PC-9 (cell line): ENCODE measurements around the gene ILF2. TPM values are rescaled to one million over a fixed set of nuclear protein-coding genes. Genes with fewer than 3 reads are reported as not detected.

Experiments used
- BruUV-seq: library from RNA; stranded (reverse); fragments of 400-500 nt; replicated peaks from 2 replicates; lab custom pipeline; 2021; lab: Mats Ljungman, UMichigan
- CTCF ChIA-PET: fragments of 300-600 bp; sonication (Branson Sonifier 250); formaldehyde crosslinking; loops from one replicate; lab custom pipeline; 2022; ENCODE audit warnings: antibody characterized with exemption; lab: Charles Lee
- POLR2A ChIA-PET: fragments of 300-600 bp; sonication (Branson Sonifier 250); formaldehyde crosslinking; loops from one replicate; lab custom pipeline; 2022; ENCODE audit warnings: antibody characterized with exemption; ENCODE audit not compliant: unreplicated experiment; lab: Charles Lee
- DNase-seq, 2 experiments: peaks; one replicate each; pipeline versions ENCODE4 v3.0.0 to v3.0.0-alpha.2; 2015 to 2022; ENCODE audit warnings: mixed read lengths in 1 of 2
- H2AFZ ChIP-seq: fragments of 200-600 bp; sonication (generic); 2 replicates; pipeline ENCODE4 v1.8.1; 2017; ENCODE audit warnings: antibody characterized with exemption
- H3F3A ChIP-seq: fragments of 200-600 bp; sonication (generic); 2 replicates; pipeline ENCODE4 v1.8.1; 2017; ENCODE audit warnings: antibody characterized with exemption, mild to moderate bottlenecking, low read depth; ENCODE audit not compliant: insufficient read depth
- H3K27ac ChIP-seq: fragments of 200-600 bp; sonication (generic); 2 replicates; pipeline ENCODE4 v1.6.1; 2016; ENCODE audit warnings: mixed run types
- H3K27me3 ChIP-seq: fragments of 200-600 bp; sonication (generic); 2 replicates; pipeline ENCODE4 v1.6.1; 2016; ENCODE audit warnings: low read depth, mixed run types; ENCODE audit not compliant: insufficient read depth
- H3K36me3 ChIP-seq: fragments of 200-600 bp; sonication (generic); 2 replicates; pipeline ENCODE4 v1.6.1; 2016; ENCODE audit warnings: low read depth, mixed run types
- H3K4me1 ChIP-seq: fragments of 200-600 bp; sonication (generic); replicated peaks from 2 replicates; pipeline ENCODE4 v1.6.1; 2016; ENCODE audit warnings: mixed run types; ENCODE audit not compliant: insufficient read depth
- H3K4me2 ChIP-seq: fragments of 200-600 bp; sonication (generic); 2 replicates; pipeline ENCODE4 v1.6.1; 2017; ENCODE audit warnings: mixed run types
- H3K4me3 ChIP-seq: fragments of 200-600 bp; sonication (generic); 2 replicates; pipeline ENCODE4 v1.6.1; 2016; ENCODE audit warnings: mixed run types
- H3K79me2 ChIP-seq: fragments of 200-600 bp; sonication (generic); 2 replicates; pipeline ENCODE4 v1.6.1; 2017; ENCODE audit warnings: low read depth, mixed run types
- H3K9me2 ChIP-seq: fragments of 200-600 bp; sonication (generic); 2 replicates; pipeline ENCODE4 v1.8.1; 2017; ENCODE audit warnings: mild to moderate bottlenecking; ENCODE audit not compliant: insufficient read depth
- H3K9me3 ChIP-seq: fragments of 200-600 bp; sonication (generic); 2 replicates; pipeline ENCODE4 v1.8.1; 2016; ENCODE audit warnings: low read depth; ENCODE audit not compliant: insufficient read depth
- H4K20me1 ChIP-seq: fragments of 200-600 bp; sonication (generic); 2 replicates; pipeline ENCODE4 v1.8.1; 2017; ENCODE audit not compliant: insufficient read depth
- CTCF ChIP-seq: fragments of 200-600 bp; sonication (generic); conservative IDR thresholded peaks from 2 replicates; pipeline ENCODE4 v1.6.1; 2017; ENCODE audit warnings: mixed run types, antibody characterized with exemption, mild to moderate bottlenecking, moderate library complexity
- EZH2 ChIP-seq: fragments of 200-600 bp; sonication (generic); IDR thresholded peaks from 2 replicates; pipeline ENCODE4 v1.8.0; 2017; ENCODE audit warnings: antibody characterized with exemption, low read depth
- intact Hi-C: fragments of 100-400 bp; cut with micrococcal nuclease; formaldehyde crosslinking; loops from one replicate; pipeline ENCODE4 v1.10.0; 2022; ENCODE audit not compliant: unreplicated experiment
- total RNA-seq: library from RNA; stranded (reverse); gene quantifications from 2 replicates; pipeline ENCODE4 v1.2.3, GENCODE V29; 2021

The ILF2 gene
- total RNA-seq, 1 experiment from 2014 or later: 145 TPM

GRCh38 chr1:153626477-153626903 lies 44.3 kb downstream of the ILF2 start:
- POLR2A ChIA-PET: interaction anchor here (0.6 to 2.4 kb wide), 6 partner anchors 11 to 211 kb away, joined by 6 to 32 read pairs (median 14); partner anchors contain the start of genes S100A14 and S100A16

GRCh38 chr1:153624965-153625611 lies 45.7 kb downstream of the ILF2 start:
- Histone ChIP-seq H3K27me3 (no peaks in the 10 kb centered on the region), H3K4me3 (peak overlapping the region; percentile 69; the same call in 1 of the 2 replicates), H3K4me1 (peaks cover 31% of the 10 kb centered on the region), H3K9me3 (no peaks in the 10 kb centered on the region), H3K27ac (no peak overlapping the region), H3F3A (peaks cover 18% of the 10 kb centered on the region), H3K36me3 (peaks cover 25% of the 10 kb centered on the region; the same call in 1 of the 2 replicates), H3K4me2 (peak overlapping the region; percentile 100), H3K9me2 (no peaks in the 10 kb centered on the region), H4K20me1 (no peaks in the 10 kb centered on the region), H3K79me2 (peaks cover 36% of the 10 kb centered on the region), H2AFZ (no peak overlapping the region)
- ChIA-PET POLR2A (no interaction called here), CTCF (no interaction called here)
- BruUV-seq: no TSS peak
- DNase-seq: no peak
- no peak for TF ChIP-seq EZH2
- no peak for TF ChIP-seq CTCF
- intact Hi-C loops: no loop called here

More at GRCh38 chr1:153626477-153626903, 44.3 kb downstream of the ILF2 start:
- BruUV-seq: no TSS peak
- Histone ChIP-seq H2AFZ (peak overlapping the region; percentile 74), H3K9me2 (no peaks in the 10 kb centered on the region), H3F3A (peaks cover 17% of the 10 kb centered on the region), H3K36me3 (peaks cover 21% of the 10 kb centered on the region; the same call in 1 of the 2 replicates), H3K27me3 (no peaks in the 10 kb centered on the region), H3K9me3 (no peaks in the 10 kb centered on the region), H4K20me1 (no peaks in the 10 kb centered on the region), H3K4me1 (peaks cover 31% of the 10 kb centered on the region), H3K4me3 (peak overlapping the region; percentile 69), H3K4me2 (peak overlapping the region; percentile 100), H3K27ac (peak overlapping the region; percentile 88), H3K79me2 (peaks cover 36% of the 10 kb centered on the region)
- no peak for TF ChIP-seq EZH2
- TF ChIP-seq CTCF: no peak
- DNase-seq: no peak
- CTCF ChIA-PET: interaction anchor here (0.8 to 1.9 kb wide), 9 partner anchors 10 to 111 kb away, joined by 3 to 19 read pairs (median 6); partner anchors contain the start of genes S100A14 and S100A16
- intact Hi-C loops: loop anchor here (2.0 kb wide), 2 partner anchors 94 to 116 kb away; no protein-coding TSS in a partner anchor

GRCh38 chr1:153623101-153623500 lies 47.7 kb downstream of the ILF2 start:
- Histone ChIP-seq H3K27ac (no peak overlapping the region), H3F3A (peaks cover 31% of the 10 kb centered on the region), H2AFZ (no peak overlapping the region), H3K27me3 (no peaks in the 10 kb centered on the region), H3K4me2 (no peak overlapping the region), H3K9me3 (no peaks in the 10 kb centered on the region), H3K36me3 (peaks cover 26% of the 10 kb centered on the region; the same call in 1 of the 2 replicates), H3K4me3 (no peak overlapping the region), H3K79me2 (peaks cover 36% of the 10 kb centered on the region), H3K4me1 (peaks cover 30% of the 10 kb centered on the region), H3K9me2 (no peaks in the 10 kb centered on the region), H4K20me1 (no peaks in the 10 kb centered on the region)
- TF ChIP-seq EZH2 (no peak), CTCF (no peak)
- BruUV-seq: no TSS peak
- POLR2A ChIA-PET: interaction anchor here (0.6 to 0.8 kb wide), 2 partner anchors 10 to 75 kb away, joined by 7 to 12 read pairs; partner anchors contain the start of gene S100A16
- no peak for DNase-seq
- intact Hi-C loops: no loop called here
- CTCF ChIA-PET: no interaction called here
